Mesenteric fat pad (tissue), 1 donor: ENCODE measurements around the gene CEP85L. TPM values are rescaled to one million over a fixed set of nuclear protein-coding genes. Genes with fewer than 3 reads are reported as not detected.

Experiments used
- DNase-seq: peaks from one replicate; pipeline ENCODE4 v3.0.0-alpha.2; 2020; ENCODE audit warnings: low spot score
- total RNA-seq: library from RNA; stranded (reverse); fragmentation: NEBNext Ultra II Directional; extraction: Animal tissue kit (Norgen Biotek cat#: 25700); gene quantifications from one replicate; pipeline ENCODE4 v1.2.1, GENCODE V29; 2021
- donor health status: DM: yes; HTN: yes; CAD: no.

Gene CEP85L
- total RNA-seq, 1 donor from 2014 or later, result 11.6 TPM

GRCh38 chr6:118625833-118626232, 25.6 kb downstream of the CEP85L start:
- DNase-seq, result no peak

GRCh38 chr6:118621799-118622470, 29.5 kb downstream of the CEP85L start:
- DNase-seq, result no peak

DNA sequence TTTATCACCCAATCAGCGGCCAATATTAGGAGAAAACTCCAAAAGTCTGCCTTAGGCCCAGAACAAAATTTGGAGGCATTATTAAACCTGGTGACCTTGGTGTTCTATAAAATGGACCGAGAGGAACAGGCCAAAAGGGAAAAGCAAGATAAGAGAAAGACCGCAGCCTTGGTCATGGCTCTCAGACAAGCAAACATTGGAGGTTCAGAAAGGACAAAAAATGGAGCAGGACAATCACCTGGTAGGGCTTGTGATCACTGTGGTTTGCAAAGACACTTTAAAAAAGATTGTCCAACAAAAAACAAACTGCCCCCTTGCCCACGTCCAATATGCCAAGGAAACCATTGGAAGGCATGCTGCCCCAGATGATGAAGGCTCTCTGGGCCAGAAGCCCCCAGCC, 31.2 kb downstream of the CEP85L start:
- DNase-seq, result no peak

- no peak for DNase-seq
Measured at GRCh38 chr6:118618676-118619377, 32.6 kb downstream of the CEP85L start.

- no peak for DNase-seq
Measured at GRCh38 chr6:118617417-118617816, 34.0 kb downstream of the CEP85L start.

GRCh38 chr6:118611334-118611733, 40.1 kb downstream of the CEP85L start:
- no peak for DNase-seq

GRCh38 chr6:118606858-118607257, 44.5 kb downstream of the CEP85L start:
- DNase-seq, result no peak

GRCh38 chr6:118606268-118606667, 45.1 kb downstream of the CEP85L start:
- no peak for DNase-seq

- no peak for DNase-seq
Measured at GRCh38 chr6:118603372-118603771, 48.0 kb downstream of the CEP85L start.

- DNase-seq, result no peak
Measured at GRCh38 chr6:118602300-118602699, 49.1 kb downstream of the CEP85L start.

DNA sequence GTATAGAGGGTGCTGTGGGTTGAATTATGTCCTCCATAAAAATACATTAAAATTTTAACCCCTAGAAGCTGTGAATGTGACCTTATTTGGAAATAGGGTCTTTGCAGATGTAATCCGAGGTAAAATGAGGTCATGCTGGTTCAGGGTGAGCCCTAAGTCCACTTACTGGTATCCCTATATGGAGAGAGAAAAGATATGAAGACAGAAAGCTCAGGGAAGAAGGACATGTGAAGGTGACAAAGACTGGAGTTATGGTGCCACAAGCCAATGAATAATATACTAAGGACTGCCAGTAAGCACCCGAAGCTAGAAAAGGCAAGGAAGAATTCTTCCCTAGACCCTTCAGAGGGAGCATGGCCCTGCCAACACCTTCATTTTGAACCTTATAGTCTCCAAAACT, 53.1 kb downstream of the CEP85L start:
- DNase-seq, result no peak

GRCh38 chr6:118597636-118598035, 53.8 kb downstream of the CEP85L start:
- DNase-seq, result no peak

DNA sequence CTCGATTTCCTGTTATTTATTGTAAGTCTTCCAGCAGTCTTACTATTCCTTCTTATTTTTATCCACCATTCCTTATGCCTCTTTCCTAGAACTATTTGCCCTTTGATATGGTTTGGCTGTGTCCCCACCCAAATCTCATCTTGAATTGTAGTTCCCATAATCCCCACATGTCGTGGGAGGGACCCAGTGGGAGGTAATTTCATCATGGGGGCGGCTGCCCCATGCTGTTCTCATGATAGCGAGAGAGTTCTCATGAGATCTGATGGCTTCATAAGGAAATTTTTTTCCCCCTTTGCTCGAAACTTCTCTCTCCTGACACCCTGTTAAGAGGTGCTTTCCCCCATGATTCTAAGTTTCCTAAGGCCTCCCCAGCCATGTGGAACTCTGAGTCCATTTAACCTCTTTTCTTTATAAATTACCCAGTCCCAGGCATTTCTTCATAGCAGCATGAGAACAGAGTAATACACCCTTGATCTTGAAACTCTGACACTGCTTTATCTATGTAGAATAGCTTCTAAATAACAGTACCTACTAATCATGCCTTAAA, 54.5 kb downstream of the CEP85L start:
- no peak for DNase-seq

DNA sequence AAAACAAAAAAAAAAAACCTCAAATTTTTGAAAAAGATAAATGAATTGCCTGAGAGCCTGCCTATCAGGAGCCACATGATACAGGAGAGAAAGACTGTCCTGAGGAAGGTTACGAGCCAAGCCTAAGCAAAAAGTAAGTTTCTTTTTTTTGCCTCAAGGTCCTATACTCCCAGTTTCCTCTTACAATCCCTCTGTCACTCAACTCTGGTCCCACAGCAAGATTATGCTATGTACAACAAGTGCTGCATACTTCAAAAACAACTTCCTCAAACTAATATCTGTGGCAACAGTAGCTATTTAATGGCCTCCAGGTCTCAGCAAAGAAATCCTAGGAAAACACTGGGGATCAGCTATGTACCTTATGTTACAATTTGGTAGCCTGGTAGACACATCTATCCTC, 56.5 kb downstream of the CEP85L start:
- DNase-seq, result no peak

DNA sequence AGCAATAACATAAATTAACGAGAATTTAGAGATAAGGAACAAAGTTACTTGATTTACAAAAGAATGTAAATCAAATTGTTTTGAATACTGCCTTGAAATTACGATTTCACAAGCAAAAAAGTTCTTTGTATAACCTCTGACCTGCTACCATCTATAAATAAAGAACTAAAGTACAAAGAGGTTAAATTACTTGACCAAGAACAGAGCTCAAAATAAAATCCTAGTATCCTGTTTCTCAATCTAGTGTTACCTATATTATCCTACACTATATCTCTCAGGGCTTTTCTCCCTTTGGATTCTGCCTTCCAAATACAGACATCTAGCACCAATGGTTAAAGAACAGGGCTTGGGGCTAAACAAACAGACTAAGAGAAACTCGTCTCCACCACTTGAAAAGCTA, 59.5 kb downstream of the CEP85L start:
- no peak for DNase-seq

DNA sequence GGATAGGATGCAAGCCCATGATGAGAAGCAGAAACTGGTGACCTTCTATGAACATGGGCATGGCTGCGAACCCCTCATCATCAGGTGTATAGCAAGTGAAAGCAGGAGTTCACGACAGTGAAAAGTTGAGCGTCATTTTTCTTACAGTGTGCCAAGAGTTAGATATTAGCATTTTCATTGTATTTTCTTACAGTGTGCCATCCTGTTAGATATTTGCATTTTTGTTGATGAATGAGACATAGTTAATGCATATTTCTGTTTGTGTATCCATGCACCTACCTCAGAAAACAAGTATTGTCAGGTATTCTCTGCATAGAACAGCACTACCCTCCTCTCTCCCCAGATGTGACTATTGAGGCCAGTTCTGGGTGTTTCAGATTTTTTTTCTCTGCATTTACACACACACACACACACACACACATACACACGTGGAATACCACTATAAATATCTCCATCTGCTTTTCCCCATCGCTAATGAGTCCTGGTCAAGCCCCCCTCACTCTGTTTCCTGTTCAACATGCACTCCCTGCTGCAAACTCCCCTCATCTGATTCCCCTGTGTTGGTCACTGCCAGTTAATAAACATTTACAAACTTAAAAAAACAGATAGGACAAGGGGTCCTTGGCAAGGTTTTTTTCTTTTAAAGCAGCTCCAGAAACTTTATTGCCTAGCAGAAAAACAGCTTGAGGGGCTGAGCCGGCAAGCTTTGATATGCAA, 61.6 kb downstream of the CEP85L start:
- DNase-seq, result no peak

- DNase-seq, result no peak
Measured at GRCh38 chr6:118589186-118589585, 62.2 kb downstream of the CEP85L start.

GRCh38 chr6:118588626-118589025, 62.8 kb downstream of the CEP85L start:
- DNase-seq, result no peak

- no peak for DNase-seq
Measured at GRCh38 chr6:118586746-118587485, 64.5 kb downstream of the CEP85L start.

DNA sequence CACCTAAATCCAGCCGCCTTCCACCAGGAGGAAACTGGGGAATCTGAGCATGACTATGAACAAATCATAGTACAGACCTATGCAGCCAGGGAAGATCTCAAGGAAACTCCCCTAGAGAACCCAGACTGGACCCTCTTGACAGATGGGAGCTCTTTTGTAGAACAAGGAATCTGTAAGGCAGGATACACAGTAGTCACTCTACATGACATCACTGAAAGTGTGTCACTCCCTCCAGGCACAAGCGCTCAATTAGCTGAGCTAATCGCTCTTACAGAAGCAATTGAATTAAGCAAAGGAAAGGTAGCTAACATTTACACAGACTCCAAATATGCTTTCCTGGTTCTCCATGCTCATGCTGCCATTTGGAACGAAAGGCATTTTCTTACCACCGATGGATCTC, 66.5 kb downstream of the CEP85L start:
- no peak for DNase-seq

DNA sequence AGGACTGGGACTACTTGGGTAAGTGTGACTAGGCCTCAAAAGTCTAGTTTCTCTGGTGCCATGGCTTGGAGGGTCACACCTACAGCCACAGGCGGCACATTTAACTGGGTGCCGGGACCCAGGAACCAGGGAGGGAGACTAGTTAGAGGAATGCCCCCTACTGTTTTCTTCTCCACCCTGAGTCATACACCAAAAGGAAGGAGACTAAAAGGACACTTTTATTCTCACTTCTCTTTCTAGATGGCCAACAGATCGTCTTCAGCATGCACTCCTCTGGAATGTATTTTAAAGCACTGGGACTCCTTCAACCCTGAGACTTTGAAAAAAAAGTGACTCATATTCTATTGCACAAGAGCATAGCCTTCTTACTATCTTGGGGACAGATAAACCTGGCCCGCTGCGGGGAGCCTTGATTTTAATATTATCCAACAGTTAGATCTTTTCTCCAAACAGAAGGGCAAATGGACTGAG, 69.9 kb downstream of the CEP85L start:
- no peak for DNase-seq
